Measurements from ENCODE around the gene WDTC1. TPM values are rescaled to one million over a fixed set of nuclear protein-coding genes. Genes with fewer than 3 reads are reported as not detected.
A peak's percentile ranks its signal among the peaks of the same experiment; 100 is the strongest.
"Not testable (repeated sequence)": the region's sequence is repeated elsewhere in the genome, so short reads cannot be mapped to it uniquely, and the experiment has no call there.

The WDTC1 gene
- total RNA-seq, 4 donors from 2014 or later, result 14.9 to 31.5 (median 26.8) TPM

- Histone ChIP-seq H3K27me3 (no peaks in the 10 kb centered on the region), H3K4me3 (peak overlapping the region; percentile 70 to 100 (median 87)), H3K36me3 (no peaks in the 10 kb centered on the region), H3K9me3 (no peaks in the 10 kb centered on the region), H3K27ac (peak overlapping the region; percentile 80 to 93 (median 88)), H3K4me1 (peaks cover 8 to 41% (median 13%) of the 10 kb centered on the region in 3 donors)
- intact Hi-C loops (cut with DNase I), result no loop called here
- WGBS, 2 donors, result 21 to 27% methylated on average over 7 of the region's 7 CpGs
- DNase-seq, result no peak
- TF ChIP-seq CTCF (IDR thresholded peaks at IDR 0.05) (no peak), POLR2A (IDR thresholded peaks at IDR 0.05) (no peak)
Observed at GRCh38 chr1:27235827-27236226, 1.4 kb downstream of the WDTC1 start.

GRCh38 chr1:27237112-27237511 lies 2.7 kb downstream of the WDTC1 start:
- 85 to 96% methylated on average over 4 of the region's 4 CpGs for WGBS, 2 donors
- no peak for DNase-seq
- Histone ChIP-seq H3K27me3 (no peaks in the 10 kb centered on the region), H3K27ac (no peak overlapping the region), H3K4me3 (no peak overlapping the region), H3K4me1 (peaks cover 8 to 45% (median 13%) of the 10 kb centered on the region in 3 donors), H3K9me3 (no peaks in the 10 kb centered on the region), H3K36me3 (no peaks in the 10 kb centered on the region)
- no peak for TF ChIP-seq POLR2A (IDR thresholded peaks at IDR 0.05)
- no peak for TF ChIP-seq CTCF (IDR thresholded peaks at IDR 0.05)
- intact Hi-C loops (cut with DNase I), result no loop called here

- no peaks in the 10 kb centered on the region for H3K9me3 ChIP-seq
- H3K4me1 ChIP-seq, result peaks cover 8 to 45% (median 13%) of the 10 kb centered on the region in 3 donors
- no peak overlapping the region for H3K27ac ChIP-seq
- no peak overlapping the region for H3K4me3 ChIP-seq
- intact Hi-C loops (cut with DNase I), result no loop called here
- DNase-seq, result no peak
- H3K36me3 ChIP-seq, result no peaks in the 10 kb centered on the region
- no peaks in the 10 kb centered on the region for H3K27me3 ChIP-seq
- no peak for TF ChIP-seq POLR2A (IDR thresholded peaks at IDR 0.05)
- no peak for TF ChIP-seq CTCF (IDR thresholded peaks at IDR 0.05)
Observed at GRCh38 chr1:27238032-27238431, 3.6 kb downstream of the WDTC1 start.

GRCh38 chr1:27241677-27242076 lies 7.2 kb downstream of the WDTC1 start:
- intact Hi-C loops (cut with DNase I), result no loop called here
- TF ChIP-seq POLR2A (IDR thresholded peaks at IDR 0.05) (no peak), CTCF (IDR thresholded peaks at IDR 0.05) (no peak)
- Histone ChIP-seq H3K36me3 (peaks cover 0 to 5% (median 0%) of the 10 kb centered on the region in 3 donors), H3K27me3 (no peaks in the 10 kb centered on the region), H3K9me3 (no peaks in the 10 kb centered on the region), H3K4me3 (no peak overlapping the region), H3K27ac (no peak overlapping the region), H3K4me1 (peaks cover 0 to 26% (median 0%) of the 10 kb centered on the region in 3 donors)
- no peak for DNase-seq
- WGBS, 2 donors, result 84 to 85% methylated on average over 4 of the region's 4 CpGs

GRCh38 chr1:27243665-27244064 lies 9.2 kb downstream of the WDTC1 start:
- H3K4me3 ChIP-seq; H3K9me3 ChIP-seq; H3K27me3 ChIP-seq; H3K36me3 ChIP-seq; H3K27ac ChIP-seq; intact Hi-C loops (cut with DNase I); DNase-seq: not testable (repeated sequence)
- 69 to 86% methylated on average over 5 of the region's 5 CpGs for WGBS, 2 donors
- H3K4me1 ChIP-seq, result peaks cover 3 to 30% (median 4%) of the 10 kb centered on the region in 3 donors

- no peak overlapping the region for H3K4me3 ChIP-seq
- no peaks in the 10 kb centered on the region for H3K9me3 ChIP-seq
- intact Hi-C loops (cut with DNase I), result no loop called here
- DNase-seq, result no peak
- H3K27ac ChIP-seq, result no peak overlapping the region
- H3K27me3 ChIP-seq, result no peaks in the 10 kb centered on the region
- TF ChIP-seq CTCF (IDR thresholded peaks at IDR 0.05) (no peak), POLR2A (IDR thresholded peaks at IDR 0.05) (no peak)
- H3K36me3 ChIP-seq, result peaks cover 0 to 5% (median 0%) of the 10 kb centered on the region in 3 donors
- peaks cover 3 to 33% (median 4%) of the 10 kb centered on the region in 3 donors for H3K4me1 ChIP-seq
- WGBS, 2 donors, result 97 to 100% methylated on average over 1 of the region's 1 CpG
Observed at GRCh38 chr1:27246194-27246593, 11.8 kb downstream of the WDTC1 start.
